Measurements from ENCODE around the gene LRRTM1.

The LRRTM1 gene

GRCh38 chr2:80258793-80259192 lies 45.8 kb downstream of the LRRTM1 start:
- Histone ChIP-seq H3K4me1 (ENCODE audit: control insufficient read depth, insufficient read depth, low read length) (no peaks in the 10 kb centered on the region), H3K9me3 (ENCODE audit: control insufficient read depth, insufficient read depth, low read length) (no peaks in the 10 kb centered on the region), H3K4me3 (ENCODE audit: low read depth, low read length) (no peak overlapping the region), H3K9ac (ENCODE audit: low read depth, low read length) (no peak overlapping the region), H3K36me3 (ENCODE audit: control insufficient read depth, insufficient read depth, low read length) (no peaks in the 10 kb centered on the region), H3K27me3 (ENCODE audit: control insufficient read depth, insufficient read depth, low read length) (no peaks in the 10 kb centered on the region)

GRCh38 chr2:80258341-80258740 lies 46.2 kb downstream of the LRRTM1 start:
- H3K36me3 ChIP-seq (ENCODE audit: control insufficient read depth, insufficient read depth, low read length): no peaks in the 10 kb centered on the region
- no peaks in the 10 kb centered on the region for H3K9me3 ChIP-seq (ENCODE audit: control insufficient read depth, insufficient read depth, low read length)
- no peaks in the 10 kb centered on the region for H3K4me1 ChIP-seq (ENCODE audit: control insufficient read depth, insufficient read depth, low read length)
- H3K9ac ChIP-seq (ENCODE audit: low read depth, low read length): no peak overlapping the region
- no peaks in the 10 kb centered on the region for H3K27me3 ChIP-seq (ENCODE audit: control insufficient read depth, insufficient read depth, low read length)
- no peak overlapping the region for H3K4me3 ChIP-seq (ENCODE audit: low read depth, low read length)

- no peaks in the 10 kb centered on the region for H3K4me1 ChIP-seq (ENCODE audit: control insufficient read depth, insufficient read depth, low read length)
- no peaks in the 10 kb centered on the region for H3K36me3 ChIP-seq (ENCODE audit: control insufficient read depth, insufficient read depth, low read length)
- no peaks in the 10 kb centered on the region for H3K27me3 ChIP-seq (ENCODE audit: control insufficient read depth, insufficient read depth, low read length)
- no peaks in the 10 kb centered on the region for H3K9me3 ChIP-seq (ENCODE audit: control insufficient read depth, insufficient read depth, low read length)
- no peak overlapping the region for H3K9ac ChIP-seq (ENCODE audit: low read depth, low read length)
- H3K4me3 ChIP-seq (ENCODE audit: low read depth, low read length): no peak overlapping the region
These were observed 47.1 kb downstream of the LRRTM1 start for GRCh38 chr2:80257450-80257849.

- Histone ChIP-seq H3K9me3 (ENCODE audit: control insufficient read depth, insufficient read depth, low read length) (no peaks in the 10 kb centered on the region), H3K4me3 (ENCODE audit: low read depth, low read length) (no peak overlapping the region)
These were observed 47.8 kb downstream of the LRRTM1 start for GRCh38 chr2:80256782-80257167.

GRCh38 chr2:80255918-80256781 lies 48.4 kb downstream of the LRRTM1 start:
- Histone ChIP-seq H3K9ac (ENCODE audit: low read depth, low read length) (no peak overlapping the region), H3K9me3 (ENCODE audit: control insufficient read depth, insufficient read depth, low read length) (no peaks in the 10 kb centered on the region), H3K27me3 (ENCODE audit: control insufficient read depth, insufficient read depth, low read length) (no peaks in the 10 kb centered on the region), H3K4me1 (ENCODE audit: control insufficient read depth, insufficient read depth, low read length) (no peaks in the 10 kb centered on the region), H3K4me3 (ENCODE audit: low read depth, low read length) (no peak overlapping the region), H3K36me3 (ENCODE audit: control insufficient read depth, insufficient read depth, low read length) (no peaks in the 10 kb centered on the region)

More at GRCh38 chr2:80256782-80257167, 47.8 kb downstream of the LRRTM1 start:
- Histone ChIP-seq H3K36me3 (ENCODE audit: control insufficient read depth, insufficient read depth, low read length) (no peaks in the 10 kb centered on the region), H3K4me1 (ENCODE audit: control insufficient read depth, insufficient read depth, low read length) (no peaks in the 10 kb centered on the region), H3K9ac (ENCODE audit: low read depth, low read length) (no peak overlapping the region), H3K27me3 (ENCODE audit: control insufficient read depth, insufficient read depth, low read length) (no peaks in the 10 kb centered on the region)

GRCh38 chr2:80252294-80252986 lies 52.1 kb downstream of the LRRTM1 start:
- H3K4me1 ChIP-seq (ENCODE audit: control insufficient read depth, insufficient read depth, low read length): no peaks in the 10 kb centered on the region
- H3K9ac ChIP-seq (ENCODE audit: low read depth, low read length): no peak overlapping the region
- H3K4me3 ChIP-seq (ENCODE audit: low read depth, low read length): no peak overlapping the region
- H3K9me3 ChIP-seq (ENCODE audit: control insufficient read depth, insufficient read depth, low read length): no peaks in the 10 kb centered on the region
- no peaks in the 10 kb centered on the region for H3K36me3 ChIP-seq (ENCODE audit: control insufficient read depth, insufficient read depth, low read length)
- no peaks in the 10 kb centered on the region for H3K27me3 ChIP-seq (ENCODE audit: control insufficient read depth, insufficient read depth, low read length)
